ENCODE measurements around the gene UBASH3B.

Gene UBASH3B

DNA sequence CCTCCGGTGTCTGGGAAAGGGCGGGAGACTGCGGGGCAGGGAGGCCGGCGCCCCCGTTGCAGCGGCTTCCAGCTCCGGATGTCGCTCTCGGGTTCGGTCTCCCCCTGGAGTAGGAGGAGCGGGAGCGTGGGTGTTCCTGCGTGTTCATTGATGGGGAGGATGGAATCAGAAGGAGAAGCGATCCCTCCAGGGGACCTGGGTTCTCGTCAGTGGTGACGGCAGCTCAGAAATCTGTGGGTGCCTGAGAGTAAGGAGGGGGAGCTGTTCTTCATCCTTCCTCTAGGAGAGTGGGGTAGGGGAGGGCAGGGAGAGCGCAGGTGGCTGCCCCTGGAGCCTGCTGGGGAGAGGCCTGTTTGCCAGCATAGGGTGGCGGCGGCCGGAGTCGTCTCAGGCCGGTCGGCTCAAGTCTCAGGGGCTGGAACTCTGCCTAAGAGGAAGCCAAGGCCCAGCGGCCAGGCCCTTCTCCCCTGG, 1.1 kb downstream of the UBASH3B start:
- DNase-seq = peak; percentile 42
- Histone ChIP-seq H3K79me2 (ENCODE audit: low read length) (0 out of 2 replicates have a peak, but pooled peaks cover 3% of the 10 kb centered on the region), H3K36me3 (replicated peaks; ENCODE audit: insufficient read depth, low read length) (no peaks in the 10 kb centered on the region), H2AFZ (ENCODE audit: low read length) (peak overlapping the region; percentile 98), H3K9ac (ENCODE audit: low read length) (peak overlapping the region; percentile 81), H3K4me2 (ENCODE audit: low read depth, low read length) (peak overlapping the region; percentile 94), H3K4me3 (ENCODE audit: low read length) (peak overlapping the region; percentile 97), H3K4me1 (ENCODE audit: low read length) (no peaks in the 10 kb centered on the region), H3K9me2 (replicated peaks; ENCODE audit: insufficient read depth, low read length) (no peaks in the 10 kb centered on the region), H3F3A (ENCODE audit: insufficient read depth, low read length) (no peaks in the 10 kb centered on the region), H3K9me3 (replicated peaks; ENCODE audit: insufficient read depth, low read length) (no peaks in the 10 kb centered on the region), H4K20me1 (ENCODE audit: insufficient read depth, low read length) (no peaks in the 10 kb centered on the region), H3K27ac (ENCODE audit: low read length) (no peak overlapping the region), H3K27me3 (replicated peaks; ENCODE audit: insufficient read depth, low read length) (no peaks in the 10 kb centered on the region)
- TF ChIP-seq, protein P1, sequence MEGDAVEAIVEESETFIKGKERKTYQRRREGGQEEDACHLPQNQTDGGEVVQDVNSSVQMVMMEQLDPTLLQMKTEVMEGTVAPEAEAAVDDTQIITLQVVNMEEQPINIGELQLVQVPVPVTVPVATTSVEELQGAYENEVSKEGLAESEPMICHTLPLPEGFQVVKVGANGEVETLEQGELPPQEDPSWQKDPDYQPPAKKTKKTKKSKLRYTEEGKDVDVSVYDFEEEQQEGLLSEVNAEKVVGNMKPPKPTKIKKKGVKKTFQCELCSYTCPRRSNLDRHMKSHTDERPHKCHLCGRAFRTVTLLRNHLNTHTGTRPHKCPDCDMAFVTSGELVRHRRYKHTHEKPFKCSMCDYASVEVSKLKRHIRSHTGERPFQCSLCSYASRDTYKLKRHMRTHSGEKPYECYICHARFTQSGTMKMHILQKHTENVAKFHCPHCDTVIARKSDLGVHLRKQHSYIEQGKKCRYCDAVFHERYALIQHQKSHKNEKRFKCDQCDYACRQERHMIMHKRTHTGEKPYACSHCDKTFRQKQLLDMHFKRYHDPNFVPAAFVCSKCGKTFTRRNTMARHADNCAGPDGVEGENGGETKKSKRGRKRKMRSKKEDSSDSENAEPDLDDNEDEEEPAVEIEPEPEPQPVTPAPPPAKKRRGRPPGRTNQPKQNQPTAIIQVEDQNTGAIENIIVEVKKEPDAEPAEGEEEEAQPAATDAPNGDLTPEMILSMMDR (IDR thresholded peaks at IDR 0.05; ENCODE audit: low read length) = no peak
- TF ChIP-seq EZH2phosphoT487 (IDR thresholded peaks at IDR 0.05; ENCODE audit: low read length) = no peak

DNA sequence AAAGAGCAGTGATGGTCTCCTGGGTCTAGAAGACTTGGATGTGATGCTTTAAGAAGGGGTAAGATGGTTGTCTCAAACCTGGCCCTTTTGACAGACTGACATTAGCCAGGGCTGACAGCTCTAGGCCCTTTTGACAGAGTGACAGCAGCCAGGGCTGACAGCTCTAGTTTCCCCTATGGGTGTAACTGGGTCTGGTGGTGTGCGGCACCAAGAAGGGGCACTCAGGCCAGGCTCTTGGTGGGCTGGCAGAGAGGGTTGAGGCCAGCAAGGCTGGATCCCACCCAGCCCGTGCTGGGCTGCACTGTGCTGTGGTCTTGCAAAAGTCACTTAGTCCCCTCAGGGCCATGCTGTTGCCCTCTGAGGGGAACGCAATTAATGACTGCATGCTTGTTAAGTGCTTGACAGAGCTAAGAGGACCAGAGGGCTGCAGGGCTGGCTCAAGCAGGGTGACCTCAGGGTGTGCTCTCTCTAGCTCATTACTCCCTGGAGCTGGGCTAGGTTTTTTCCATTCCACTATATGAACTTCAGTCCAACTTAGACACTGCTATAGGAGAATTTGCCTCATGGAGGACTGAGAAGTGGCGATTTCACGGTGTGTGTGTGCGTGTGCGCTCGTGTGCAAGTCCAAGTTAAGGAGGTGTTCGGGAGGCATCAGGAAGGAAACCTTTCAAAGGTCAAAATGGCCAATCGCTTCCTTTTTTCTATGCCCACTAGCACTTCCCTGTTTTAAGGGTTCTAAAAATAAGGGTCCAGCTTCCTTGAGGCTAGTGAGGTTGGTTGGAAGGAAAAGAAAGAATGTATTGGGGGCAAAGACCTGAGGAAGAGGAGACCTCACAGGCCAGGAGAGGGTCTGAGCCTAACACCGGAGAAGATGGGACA, 4.4 kb downstream of the UBASH3B start:
- Histone ChIP-seq H3K9me3 (replicated peaks; ENCODE audit: insufficient read depth, low read length) (no peaks in the 10 kb centered on the region), H3K27me3 (replicated peaks; ENCODE audit: insufficient read depth, low read length) (no peaks in the 10 kb centered on the region), H3K27ac (ENCODE audit: low read length) (no peak overlapping the region), H3K4me2 (ENCODE audit: low read depth, low read length) (no peak overlapping the region), H3K9ac (ENCODE audit: low read length) (no peak overlapping the region), H2AFZ (ENCODE audit: low read length) (no peak overlapping the region), H3K4me1 (ENCODE audit: low read length) (no peaks in the 10 kb centered on the region), H3K4me3 (ENCODE audit: low read length) (no peak overlapping the region), H4K20me1 (ENCODE audit: insufficient read depth, low read length) (no peaks in the 10 kb centered on the region), H3K36me3 (replicated peaks; ENCODE audit: insufficient read depth, low read length) (no peaks in the 10 kb centered on the region), H3K79me2 (ENCODE audit: low read length) (0 out of 2 replicates have a peak, but pooled peaks cover 3% of the 10 kb centered on the region), H3F3A (ENCODE audit: insufficient read depth, low read length) (no peaks in the 10 kb centered on the region), H3K9me2 (replicated peaks; ENCODE audit: insufficient read depth, low read length) (no peaks in the 10 kb centered on the region)
- TF ChIP-seq EZH2phosphoT487 (IDR thresholded peaks at IDR 0.05; ENCODE audit: low read length) (no peak), EZH2 (optimal IDR thresholded peaks at IDR 0.05; ENCODE audit: low read depth, low read length) (no peak)
- TF ChIP-seq, protein P1 (IDR thresholded peaks at IDR 0.05; ENCODE audit: low read length) = no peak
- no peak for DNase-seq

DNA sequence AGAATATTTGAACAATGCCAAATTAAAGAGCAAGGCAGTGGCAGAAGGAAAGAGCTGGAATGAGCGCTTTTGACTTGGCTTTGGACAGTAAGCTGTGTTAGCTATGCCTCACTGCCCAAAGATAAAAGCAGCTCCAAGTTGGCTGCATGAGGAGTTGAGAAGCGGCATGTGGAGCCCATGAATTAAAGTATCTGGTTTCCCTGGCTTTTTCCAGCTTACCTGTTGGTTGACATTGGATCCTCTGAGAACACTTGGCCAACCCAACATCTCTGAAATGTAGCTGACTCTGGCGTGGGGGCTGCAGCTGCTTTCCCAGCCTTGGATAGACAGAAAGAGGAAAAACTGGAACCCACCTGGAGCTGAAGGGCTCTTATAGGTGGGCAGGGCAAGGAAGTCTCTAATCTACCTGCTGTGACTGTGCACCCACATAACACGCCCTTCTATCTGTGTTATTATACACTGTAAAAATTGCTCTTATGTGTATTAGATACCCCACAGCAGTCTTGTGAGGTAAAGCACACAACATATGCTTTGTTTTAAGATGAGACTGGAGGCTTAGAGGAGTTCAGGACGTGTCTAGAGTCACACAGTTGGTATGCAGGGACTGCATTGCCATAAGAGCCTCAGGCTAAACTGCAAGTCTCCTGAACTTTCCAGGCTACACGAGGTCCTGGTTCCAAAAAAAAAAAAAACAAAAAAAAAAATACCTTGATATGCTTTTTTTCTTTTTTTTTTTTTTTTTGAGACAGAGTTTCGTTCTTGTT, 5.8 kb downstream of the UBASH3B start:
- Histone ChIP-seq H3F3A (ENCODE audit: insufficient read depth, low read length) (no peaks in the 10 kb centered on the region), H3K9ac (ENCODE audit: low read length) (no peak overlapping the region), H3K27me3 (replicated peaks; ENCODE audit: insufficient read depth, low read length) (no peaks in the 10 kb centered on the region), H3K9me3 (replicated peaks; ENCODE audit: insufficient read depth, low read length) (no peaks in the 10 kb centered on the region), H3K27ac (ENCODE audit: low read length) (no peak overlapping the region), H2AFZ (ENCODE audit: low read length) (no peak overlapping the region), H3K36me3 (replicated peaks; ENCODE audit: insufficient read depth, low read length) (no peaks in the 10 kb centered on the region), H4K20me1 (ENCODE audit: insufficient read depth, low read length) (no peaks in the 10 kb centered on the region), H3K79me2 (ENCODE audit: low read length) (0 out of 2 replicates have a peak, but pooled peaks cover 3% of the 10 kb centered on the region), H3K4me2 (ENCODE audit: low read depth, low read length) (no peak overlapping the region), H3K9me2 (replicated peaks; ENCODE audit: insufficient read depth, low read length) (no peaks in the 10 kb centered on the region), H3K4me3 (ENCODE audit: low read length) (no peak overlapping the region), H3K4me1 (ENCODE audit: low read length) (peaks cover 6% of the 10 kb centered on the region)
- TF ChIP-seq, protein P1 (IDR thresholded peaks at IDR 0.05; ENCODE audit: low read length) = no peak
- DNase-seq = no peak

Measured in MM.1S (cell line).